ENCODE data around the gene C11orf58.

Gene C11orf58

GRCh38 chr11:16764888-16765287 is 26.4 kb downstream of the C11orf58 start:
- no peak for FAIRE-seq
- no peak for DNase-seq (ENCODE audit: extremely low spot score, insufficient read length, low read depth)

- FAIRE-seq = no peak
- no peak for DNase-seq (ENCODE audit: extremely low spot score, insufficient read length, low read depth)
Measured at GRCh38 chr11:16767137-16767536, 28.7 kb downstream of the C11orf58 start.

- no peak for FAIRE-seq
- DNase-seq (ENCODE audit: extremely low spot score, insufficient read length, low read depth) = no peak
Measured at GRCh38 chr11:16767957-16768356, 29.5 kb downstream of the C11orf58 start.

- DNase-seq (ENCODE audit: extremely low spot score, insufficient read length, low read depth) (no peak), FAIRE-seq (no peak)
Measured at GRCh38 chr11:16769386-16769785, 30.9 kb downstream of the C11orf58 start.

- FAIRE-seq (no peak), DNase-seq (ENCODE audit: extremely low spot score, insufficient read length, low read depth) (no peak)
Measured at GRCh38 chr11:16770016-16770415, 31.6 kb downstream of the C11orf58 start.

- DNase-seq (ENCODE audit: extremely low spot score, insufficient read length, low read depth) = no peak
- FAIRE-seq = no peak
Measured at GRCh38 chr11:16771350-16772140, 33.1 kb downstream of the C11orf58 start.

- DNase-seq (ENCODE audit: extremely low spot score, insufficient read length, low read depth) (no peak), FAIRE-seq (no peak)
Measured at GRCh38 chr11:16772141-16772512, 33.7 kb downstream of the C11orf58 start.

GRCh38 chr11:16773981-16774935 is 35.8 kb downstream of the C11orf58 start:
- DNase-seq (ENCODE audit: extremely low spot score, insufficient read length, low read depth) = no peak
- no peak for FAIRE-seq

GRCh38 chr11:16774936-16775613 is 36.6 kb downstream of the C11orf58 start:
- FAIRE-seq (no peak), DNase-seq (ENCODE audit: extremely low spot score, insufficient read length, low read depth) (no peak)

- DNase-seq (ENCODE audit: extremely low spot score, insufficient read length, low read depth) (no peak), FAIRE-seq (no peak)
Measured at GRCh38 chr11:16775614-16776283, 37.3 kb downstream of the C11orf58 start.

GRCh38 chr11:16776711-16777612 is 38.5 kb downstream of the C11orf58 start:
- no peak for DNase-seq (ENCODE audit: extremely low spot score, insufficient read length, low read depth)
- FAIRE-seq = no peak

- FAIRE-seq = no peak
- no peak for DNase-seq (ENCODE audit: extremely low spot score, insufficient read length, low read depth)
Measured at GRCh38 chr11:16777613-16777975, 39.1 kb downstream of the C11orf58 start.

GRCh38 chr11:16778286-16778685 is 39.8 kb downstream of the C11orf58 start:
- DNase-seq (ENCODE audit: extremely low spot score, insufficient read length, low read depth) (no peak), FAIRE-seq (no peak)

GRCh38 chr11:16778876-16779275 is 40.4 kb downstream of the C11orf58 start:
- no peak for FAIRE-seq
- DNase-seq (ENCODE audit: extremely low spot score, insufficient read length, low read depth) = no peak

- no peak for DNase-seq (ENCODE audit: extremely low spot score, insufficient read length, low read depth)
- no peak for FAIRE-seq
Measured at GRCh38 chr11:16779436-16779835, 41.0 kb downstream of the C11orf58 start.

- DNase-seq (ENCODE audit: extremely low spot score, insufficient read length, low read depth) (no peak), FAIRE-seq (no peak)
Measured at GRCh38 chr11:16780146-16780545, 41.7 kb downstream of the C11orf58 start.

- no peak for DNase-seq (ENCODE audit: extremely low spot score, insufficient read length, low read depth)
- no peak for FAIRE-seq
Measured at GRCh38 chr11:16780698-16781550, 42.5 kb downstream of the C11orf58 start.

Data from GM18507 (cell line).